GM19043 (cell line): Measurements from ENCODE around the gene KRT78.

ENCODE experiments used
- ATAC-seq: cut with Tn5 transposase; IDR thresholded peaks from one replicate; pipeline ENCODE4 v1.9.1; 2021; ENCODE audit warnings: low read depth; ENCODE audit not compliant: unreplicated experiment

KRT78 gene

DNA sequence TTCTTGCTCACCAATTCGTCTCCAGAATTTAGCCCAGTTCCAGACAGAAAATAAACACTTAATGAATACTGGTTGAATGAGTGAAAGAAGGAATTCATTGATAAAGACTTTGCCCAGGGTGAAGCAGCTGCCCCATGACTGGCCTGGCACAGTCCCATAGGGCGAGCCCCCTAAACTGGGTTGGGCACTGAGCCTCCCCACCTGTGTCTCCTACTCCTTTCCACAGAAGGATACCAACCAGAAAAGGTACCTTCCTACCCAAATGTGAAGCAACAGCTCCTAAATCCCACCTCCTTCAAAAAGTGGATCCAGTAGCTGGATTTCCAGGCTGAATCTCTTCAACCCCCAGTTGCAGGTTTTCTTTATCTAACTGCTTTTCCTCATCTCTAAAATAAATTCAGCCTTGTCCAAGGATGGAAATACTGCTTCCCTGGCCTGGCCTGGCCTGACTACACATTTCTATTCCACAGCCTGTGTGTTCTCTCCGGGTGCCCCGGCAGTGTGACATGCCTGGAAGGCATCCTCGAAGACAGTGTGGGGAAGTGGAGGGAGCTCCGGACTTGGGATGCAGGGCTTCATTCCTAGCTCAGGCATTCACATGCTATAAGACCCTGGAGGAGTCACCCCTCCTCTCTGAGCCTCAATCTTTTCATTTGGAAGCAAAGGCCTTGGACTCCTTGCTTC, 60.5 kb downstream of the KRT78 start:
- ATAC-seq: no peak
